HEK293T (cell line): ENCODE results near the gene TSGA10IP.

Source experiments
- CTCF ChIA-PET: fragments of 350-600 bp; formaldehyde crosslinking; extraction: SDS; loops from one replicate; lab custom pipeline; 2021; ENCODE audit warnings: antibody characterized with exemption, inconsistent platforms; lab: Yijun Ruan, JAX
- POLR2A ChIA-PET: fragments of 350-600 bp; formaldehyde crosslinking; extraction: SDS; loops from one replicate; lab custom pipeline; 2020; ENCODE audit warnings: antibody characterized with exemption, inconsistent platforms; lab: Yijun Ruan, JAX
- DNase-seq: peaks from one replicate; pipeline ENCODE4 v3.0.0; 2012; ENCODE audit warnings: mixed read lengths; ENCODE audit errors: extremely low spot score
- ARNT ChIP-seq: fragments of 450-650 bp; IDR thresholded peaks from 2 replicates; pipeline ENCODE4 v1.6.1; 2017; ENCODE audit warnings: mild to moderate bottlenecking
- BHLHE40 ChIP-seq: fragments of 450-650 bp; IDR thresholded peaks from 2 replicates; pipeline ENCODE4 v1.6.1; 2016; ENCODE audit warnings: mild to moderate bottlenecking, moderate library complexity, borderline replicate concordance
- CTBP1 ChIP-seq: fragments of 450-650 bp; IDR thresholded peaks from 2 replicates; pipeline ENCODE4 v1.6.1; 2016; ENCODE audit warnings: borderline replicate concordance
- ELF4 ChIP-seq: fragments of 450-650 bp; IDR thresholded peaks from 2 replicates; pipeline ENCODE4 v1.6.1; 2017; ENCODE audit warnings: antibody characterized with exemption
- FOXA1 ChIP-seq: fragments of 450-650 bp; IDR thresholded peaks from 2 replicates; pipeline ENCODE4 v1.6.1; 2016; ENCODE audit warnings: mild to moderate bottlenecking
- FOXK2 ChIP-seq: fragments of 450-650 bp; IDR thresholded peaks from 2 replicates; pipeline ENCODE4 v1.6.1; 2016; ENCODE audit warnings: mild to moderate bottlenecking
- FOXM1 ChIP-seq: fragments of 450-650 bp; IDR thresholded peaks from 2 replicates; pipeline ENCODE4 v1.6.1; 2017; ENCODE audit warnings: mild to moderate bottlenecking, borderline replicate concordance
- HDGF ChIP-seq: fragments of 450-650 bp; IDR thresholded peaks from 2 replicates; pipeline ENCODE4 v1.6.1; 2017; ENCODE audit warnings: antibody characterized with exemption, borderline replicate concordance
- L3MBTL2 ChIP-seq: fragments of 450-650 bp; conservative IDR thresholded peaks from 2 replicates; pipeline ENCODE4 v1.6.1; 2016; ENCODE audit warnings: mild to moderate bottlenecking
- LEF1 ChIP-seq: fragments of 450-650 bp; IDR thresholded peaks from 2 replicates; pipeline ENCODE4 v1.6.1; 2017; ENCODE audit warnings: mild to moderate bottlenecking, borderline replicate concordance
- NFRKB ChIP-seq: fragments of 450-650 bp; IDR thresholded peaks from 2 replicates; pipeline ENCODE4 v1.6.1; 2016; ENCODE audit warnings: mild to moderate bottlenecking, moderate library complexity
- PKNOX1 ChIP-seq: fragments of 450-650 bp; IDR thresholded peaks from 2 replicates; pipeline ENCODE4 v1.6.1; 2016
- SP1 ChIP-seq: fragments of 450-650 bp; IDR thresholded peaks from 2 replicates; pipeline ENCODE4 v1.6.1; 2017
- SUZ12 ChIP-seq: fragments of 450-650 bp; IDR thresholded peaks from 2 replicates; pipeline ENCODE4 v1.6.1; 2016; ENCODE audit warnings: mild to moderate bottlenecking
- TARDBP ChIP-seq: fragments of 450-650 bp; IDR thresholded peaks from 2 replicates; pipeline ENCODE4 v1.6.1; 2016
- ZNF384 ChIP-seq: fragments of 450-650 bp; IDR thresholded peaks from 2 replicates; pipeline ENCODE4 v1.6.1; 2016

TSGA10IP gene

GRCh38 chr11:65958291-65958690 is 13.0 kb downstream of the TSGA10IP start:
- no peak for DNase-seq
- CTCF ChIA-PET, result no interaction called here
- POLR2A ChIA-PET, result interaction anchor here (1.5 kb wide), 1 partner anchor 70 kb away, joined by 4 read pairs; the partner anchor contains the start of gene FIBP
- TF ChIP-seq TARDBP (no peak), LEF1 (no peak), FOXM1 (no peak), FOXK2 (no peak), SUZ12 (no peak), HDGF (no peak), PKNOX1 (no peak), NFRKB (no peak), ARNT (no peak), CTBP1 (no peak), L3MBTL2 (no peak), BHLHE40 (no peak)

- CTCF ChIA-PET, result no interaction called here
- TF ChIP-seq ARNT, result no peak
- no peak for TF ChIP-seq TARDBP
- TF ChIP-seq NFRKB, result no peak
- no peak for TF ChIP-seq SUZ12
- TF ChIP-seq FOXM1, result no peak
- no peak for TF ChIP-seq ZNF384
- no peak for TF ChIP-seq L3MBTL2
- TF ChIP-seq LEF1, result no peak
- no peak for TF ChIP-seq CTBP1
- no peak for TF ChIP-seq ELF4
- TF ChIP-seq BHLHE40, result no peak
- no peak for TF ChIP-seq PKNOX1
- TF ChIP-seq FOXK2, result no peak
- no peak for TF ChIP-seq SP1
- no peak for TF ChIP-seq FOXA1
- no peak for DNase-seq
- POLR2A ChIA-PET, result no interaction called here
Observed at GRCh38 chr11:65958774-65959420, 13.6 kb downstream of the TSGA10IP start.

GRCh38 chr11:65960824-65961266 is 15.6 kb downstream of the TSGA10IP start:
- POLR2A ChIA-PET, result interaction anchor here (0.9 to 1.9 kb wide), 5 partner anchors 10 to 101 kb away, joined by 3 to 9 read pairs (median 4); partner anchors contain the start of genes BANF1, CCDC85B, EIF1AD and FIBP
- DNase-seq, result no peak
- CTCF ChIA-PET, result interaction anchor here (1.1 kb wide), 1 partner anchor 73 kb away, joined by 4 read pairs; the partner anchor contains the start of gene FIBP
- no peak for TF ChIP-seq HDGF
- TF ChIP-seq FOXM1, result no peak

GRCh38 chr11:65961267-65962140 is 16.2 kb downstream of the TSGA10IP start, which contains the start of gene SART1:
Gene SART1 (plus strand): TSS chr11:65961734. CDS start chr11:65961781, 47 bp downstream.
- TF ChIP-seq ELF4 (peak; percentile 95), LEF1 (no peak), FOXK2 (peak; percentile 96)
- DNase-seq, result peak; percentile 100
- ChIA-PET CTCF (interaction anchor here (1.1 kb wide), 1 partner anchor 74 kb away, joined by 4 read pairs; the partner anchor contains the start of gene FIBP), POLR2A (interaction anchor here (0.7 to 1.9 kb wide), 7 partner anchors 10 to 102 kb away, joined by 3 to 9 read pairs (median 4); partner anchors contain the start of genes BANF1, CCDC85B, EIF1AD and FIBP)

GRCh38 chr11:65962141-65962564 is 16.9 kb downstream of the TSGA10IP start:
- DNase-seq, result no peak
- POLR2A ChIA-PET, result interaction anchor here (0.7 to 1.1 kb wide), 2 partner anchors 40 to 103 kb away, joined by 4 read pairs; partner anchors contain the start of genes BANF1 and EIF1AD
- TF ChIP-seq ARNT (no peak), SUZ12 (no peak)
- CTCF ChIA-PET, result no interaction called here

GRCh38 chr11:65964906-65965305 is 19.6 kb downstream of the TSGA10IP start:
- TF ChIP-seq HDGF (no peak), FOXK2 (no peak), TARDBP (no peak), FOXA1 (no peak), PKNOX1 (no peak), CTBP1 (no peak), SP1 (no peak), L3MBTL2 (no peak), ZNF384 (no peak), ELF4 (no peak), ARNT (no peak), NFRKB (no peak)
- POLR2A ChIA-PET, result no interaction called here
- CTCF ChIA-PET, result no interaction called here
- no peak for DNase-seq
